Sigmoid colon (tissue), 4 donors: ENCODE data around the gene REPS2.

Source experiments
- EP300 ChIP-seq, 4 donors: sonication (generic); formaldehyde crosslinking; IDR thresholded peaks; one replicate each; pipeline ENCODE4 v1.6.1; 2017; ENCODE audit warnings: antibody characterized with exemption in 4 of 4
- POLR2A ChIP-seq, 2 donors: fragments of 450-650 bp; IDR thresholded peaks; one replicate each; pipeline ENCODE4 v1.6.1; 2016; ENCODE audit warnings: antibody characterized with exemption in 2 of 2, mild to moderate bottlenecking in 2 of 2, moderate library complexity in 2 of 2
- POLR2AphosphoS5 ChIP-seq, 4 donors: sonication (generic); formaldehyde crosslinking; IDR thresholded peaks; one replicate each; pipeline ENCODE4 v1.6.1; 2017; ENCODE audit warnings: antibody characterized with exemption in 4 of 4
- TF ChIP-seq, protein P1 (sequence below), 4 experiments: fragments of 450-650 bp in 3 of 4; fragments of 200-600 bp in 1 of 4; IDR thresholded peaks; one replicate each; pipeline ENCODE4 v1.5.1; 2016 to 2019; ENCODE audit warnings: antibody characterized with exemption in 4 of 4, mild to moderate bottlenecking in 3 of 4, moderate library complexity in 2 of 4

DNA sequence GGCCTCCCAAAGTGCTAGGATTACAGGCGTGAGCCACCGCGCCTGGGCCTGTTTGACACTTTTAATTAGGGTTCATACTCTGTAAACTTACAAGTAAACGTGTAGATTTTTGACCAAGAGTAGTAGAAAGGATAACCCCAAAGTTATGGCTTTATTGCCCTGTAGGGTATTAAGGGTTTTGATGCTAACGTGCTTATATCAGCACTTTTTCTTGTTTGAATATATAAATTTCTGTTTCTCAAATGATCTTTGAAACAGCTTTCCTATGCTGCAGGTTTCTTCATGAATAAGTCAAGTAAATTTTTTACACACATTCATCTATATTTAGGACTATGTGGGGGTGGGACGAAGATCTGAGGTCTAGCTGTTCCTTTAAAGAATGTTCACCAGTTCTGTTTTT is 29.3 kb upstream of the REPS2 start:
- TF ChIP-seq, protein P1, sequence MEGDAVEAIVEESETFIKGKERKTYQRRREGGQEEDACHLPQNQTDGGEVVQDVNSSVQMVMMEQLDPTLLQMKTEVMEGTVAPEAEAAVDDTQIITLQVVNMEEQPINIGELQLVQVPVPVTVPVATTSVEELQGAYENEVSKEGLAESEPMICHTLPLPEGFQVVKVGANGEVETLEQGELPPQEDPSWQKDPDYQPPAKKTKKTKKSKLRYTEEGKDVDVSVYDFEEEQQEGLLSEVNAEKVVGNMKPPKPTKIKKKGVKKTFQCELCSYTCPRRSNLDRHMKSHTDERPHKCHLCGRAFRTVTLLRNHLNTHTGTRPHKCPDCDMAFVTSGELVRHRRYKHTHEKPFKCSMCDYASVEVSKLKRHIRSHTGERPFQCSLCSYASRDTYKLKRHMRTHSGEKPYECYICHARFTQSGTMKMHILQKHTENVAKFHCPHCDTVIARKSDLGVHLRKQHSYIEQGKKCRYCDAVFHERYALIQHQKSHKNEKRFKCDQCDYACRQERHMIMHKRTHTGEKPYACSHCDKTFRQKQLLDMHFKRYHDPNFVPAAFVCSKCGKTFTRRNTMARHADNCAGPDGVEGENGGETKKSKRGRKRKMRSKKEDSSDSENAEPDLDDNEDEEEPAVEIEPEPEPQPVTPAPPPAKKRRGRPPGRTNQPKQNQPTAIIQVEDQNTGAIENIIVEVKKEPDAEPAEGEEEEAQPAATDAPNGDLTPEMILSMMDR (IDR thresholded peaks at IDR 0.05) = no peak
- no peak for TF ChIP-seq POLR2A (IDR thresholded peaks at IDR 0.05)
- no peak for TF ChIP-seq POLR2AphosphoS5 (IDR thresholded peaks at IDR 0.05)
- TF ChIP-seq EP300 (IDR thresholded peaks at IDR 0.05) = no peak
